ENCODE data around the gene OVCH1. TPM values are rescaled to one million over a fixed set of nuclear protein-coding genes. Genes with fewer than 3 reads are reported as not detected.

The OVCH1 gene
- total RNA-seq, 1 donor from 2014 or later, result 0.37 TPM

GRCh38 chr12:29416748-29417147, 80.7 kb downstream of the OVCH1 start:
- no peak overlapping the region for H3K4me3 Mint-ChIP-seq
- H3K36me3 Mint-ChIP-seq (ENCODE audit: low read depth), result peaks cover 7% of the 10 kb centered on the region
- no peak for TF ChIP-seq CTCF (conservative IDR thresholded peaks at IDR 0.05)
- peaks cover 26% of the 10 kb centered on the region for H3K27me3 Mint-ChIP-seq (ENCODE audit: low read depth)
- no peaks in the 10 kb centered on the region for H3K4me1 Mint-ChIP-seq
- no peaks in the 10 kb centered on the region for H3K9me3 Mint-ChIP-seq
- no peak overlapping the region for H3K27ac Mint-ChIP-seq (ENCODE audit: unreplicated experiment)
- DNase-seq (ENCODE audit: low read depth, low spot score), result no peak

GRCh38 chr12:29415111-29415510, 82.4 kb downstream of the OVCH1 start:
- no peak for TF ChIP-seq CTCF (conservative IDR thresholded peaks at IDR 0.05)
- Mint-ChIP-seq H3K4me3 (no peak overlapping the region), H3K4me1 (no peaks in the 10 kb centered on the region), H3K27me3 (ENCODE audit: low read depth) (peaks cover 26% of the 10 kb centered on the region), H3K27ac (ENCODE audit: unreplicated experiment) (no peak overlapping the region), H3K36me3 (ENCODE audit: low read depth) (peaks cover 13% of the 10 kb centered on the region), H3K9me3 (no peaks in the 10 kb centered on the region)
- DNase-seq (ENCODE audit: low read depth, low spot score), result no peak

- TF ChIP-seq CTCF (conservative IDR thresholded peaks at IDR 0.05), result no peak
- H3K9me3 Mint-ChIP-seq, result no peaks in the 10 kb centered on the region
- H3K4me3 Mint-ChIP-seq, result no peak overlapping the region
- no peak overlapping the region for H3K27ac Mint-ChIP-seq (ENCODE audit: unreplicated experiment)
- no peak for DNase-seq (ENCODE audit: low read depth, low spot score)
- peaks cover 13% of the 10 kb centered on the region for H3K36me3 Mint-ChIP-seq (ENCODE audit: low read depth)
- no peaks in the 10 kb centered on the region for H3K4me1 Mint-ChIP-seq
- H3K27me3 Mint-ChIP-seq (ENCODE audit: low read depth), result peaks cover 26% of the 10 kb centered on the region
Measured at GRCh38 chr12:29414368-29414767, 83.1 kb downstream of the OVCH1 start.

- peaks cover under 1% of the 10 kb centered on the region for H3K36me3 Mint-ChIP-seq (ENCODE audit: low read depth)
- no peak for DNase-seq (ENCODE audit: low read depth, low spot score)
- no peaks in the 10 kb centered on the region for H3K9me3 Mint-ChIP-seq
- no peak overlapping the region for H3K27ac Mint-ChIP-seq (ENCODE audit: unreplicated experiment)
- no peak for TF ChIP-seq CTCF (conservative IDR thresholded peaks at IDR 0.05)
- peaks cover 8% of the 10 kb centered on the region for H3K4me1 Mint-ChIP-seq
- H3K4me3 Mint-ChIP-seq, result no peak overlapping the region
- peaks cover 12% of the 10 kb centered on the region for H3K27me3 Mint-ChIP-seq (ENCODE audit: low read depth)
Measured at GRCh38 chr12:29405561-29405960, 91.9 kb downstream of the OVCH1 start.

GRCh38 chr12:29403991-29404390, 93.5 kb downstream of the OVCH1 start:
- H3K9me3 Mint-ChIP-seq, result no peaks in the 10 kb centered on the region
- no peak for DNase-seq (ENCODE audit: low read depth, low spot score)
- no peak for TF ChIP-seq CTCF (conservative IDR thresholded peaks at IDR 0.05)

GRCh38 chr12:29402437-29402836, 95.0 kb downstream of the OVCH1 start:
- H3K9me3 Mint-ChIP-seq, result no peaks in the 10 kb centered on the region
- TF ChIP-seq CTCF (conservative IDR thresholded peaks at IDR 0.05), result no peak
- peaks cover 8% of the 10 kb centered on the region for H3K4me1 Mint-ChIP-seq
- H3K36me3 Mint-ChIP-seq (ENCODE audit: low read depth), result no peaks in the 10 kb centered on the region
- no peak for DNase-seq (ENCODE audit: low read depth, low spot score)
- no peak overlapping the region for H3K4me3 Mint-ChIP-seq
- no peak overlapping the region for H3K27ac Mint-ChIP-seq (ENCODE audit: unreplicated experiment)
- peaks cover 16% of the 10 kb centered on the region for H3K27me3 Mint-ChIP-seq (ENCODE audit: low read depth)

More at GRCh38 chr12:29403991-29404390, 93.5 kb downstream of the OVCH1 start:
- Mint-ChIP-seq H3K27me3 (ENCODE audit: low read depth) (peaks cover 12% of the 10 kb centered on the region), H3K36me3 (ENCODE audit: low read depth) (no peaks in the 10 kb centered on the region), H3K4me1 (peaks cover 8% of the 10 kb centered on the region), H3K4me3 (no peak overlapping the region), H3K27ac (ENCODE audit: unreplicated experiment) (no peak overlapping the region)

All from neural crest cell (in vitro differentiated cells).